ENCODE measurements around the gene SEC31B. TPM values are rescaled to one million over a fixed set of nuclear protein-coding genes. Genes with fewer than 3 reads are reported as not detected.

SEC31B gene
- total RNA-seq, 6 experiments from 2014 or later = 2.4 to 9.1 (median 4.7) TPM

DNA sequence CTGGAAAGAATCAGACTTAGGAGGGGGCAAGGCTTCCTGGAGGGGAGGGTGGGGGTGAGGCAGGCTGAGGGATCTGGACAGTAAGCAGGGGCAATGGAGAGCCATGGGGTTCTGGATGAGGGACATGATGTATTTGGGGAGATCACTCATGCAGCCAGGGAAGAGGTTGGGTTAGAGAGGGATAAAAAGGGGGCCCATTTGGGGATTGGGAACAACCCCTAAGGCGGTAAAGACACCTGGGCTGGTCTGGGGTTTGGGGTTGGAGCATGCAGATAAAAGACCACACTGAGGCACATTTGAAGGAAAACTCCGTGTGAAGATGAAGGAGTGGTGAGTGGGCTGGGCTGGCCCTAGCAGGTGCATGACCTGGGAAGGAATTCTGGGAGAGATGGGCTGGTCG, 46.9 kb upstream of the SEC31B start:
- Histone ChIP-seq H3K4me3 (no peak overlapping the region), H3K27me3 (no peaks in the 10 kb centered on the region), H3K9me3 (no peaks in the 10 kb centered on the region), H3K36me3 (no peaks in the 10 kb centered on the region), H3K27ac (no peak overlapping the region), H3K4me1 (peaks cover 0 to 6% (median 0%) of the 10 kb centered on the region in 4 donors)
- ATAC-seq = no peak
- TF ChIP-seq, protein P1, sequence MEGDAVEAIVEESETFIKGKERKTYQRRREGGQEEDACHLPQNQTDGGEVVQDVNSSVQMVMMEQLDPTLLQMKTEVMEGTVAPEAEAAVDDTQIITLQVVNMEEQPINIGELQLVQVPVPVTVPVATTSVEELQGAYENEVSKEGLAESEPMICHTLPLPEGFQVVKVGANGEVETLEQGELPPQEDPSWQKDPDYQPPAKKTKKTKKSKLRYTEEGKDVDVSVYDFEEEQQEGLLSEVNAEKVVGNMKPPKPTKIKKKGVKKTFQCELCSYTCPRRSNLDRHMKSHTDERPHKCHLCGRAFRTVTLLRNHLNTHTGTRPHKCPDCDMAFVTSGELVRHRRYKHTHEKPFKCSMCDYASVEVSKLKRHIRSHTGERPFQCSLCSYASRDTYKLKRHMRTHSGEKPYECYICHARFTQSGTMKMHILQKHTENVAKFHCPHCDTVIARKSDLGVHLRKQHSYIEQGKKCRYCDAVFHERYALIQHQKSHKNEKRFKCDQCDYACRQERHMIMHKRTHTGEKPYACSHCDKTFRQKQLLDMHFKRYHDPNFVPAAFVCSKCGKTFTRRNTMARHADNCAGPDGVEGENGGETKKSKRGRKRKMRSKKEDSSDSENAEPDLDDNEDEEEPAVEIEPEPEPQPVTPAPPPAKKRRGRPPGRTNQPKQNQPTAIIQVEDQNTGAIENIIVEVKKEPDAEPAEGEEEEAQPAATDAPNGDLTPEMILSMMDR (IDR thresholded peaks at IDR 0.05) = no peak
- no peak for TF ChIP-seq POLR2A (IDR thresholded peaks at IDR 0.05)
- DNase-seq = no peak
- intact Hi-C loops (cut with DNase I) = loop anchor here (10.0 kb wide), 3 partner anchors 178 to 308 kb away; partner anchors contain the start of gene PAX2 (in 1 of the 2)
- 44% methylated on average over 3 of the region's 3 CpGs for WGBS (ENCODE audit: insufficient coverage, low coverage, low lambda C conversion rate, missing lambda C conversion rate)

- Histone ChIP-seq H3K27me3 (no peaks in the 10 kb centered on the region), H3K4me3 (no peak overlapping the region), H3K36me3 (no peaks in the 10 kb centered on the region), H3K9me3 (no peaks in the 10 kb centered on the region), H3K4me1 (peaks cover 0 to 6% (median 0%) of the 10 kb centered on the region in 4 donors), H3K27ac (no peak overlapping the region)
- no peak for TF ChIP-seq POLR2A (IDR thresholded peaks at IDR 0.05)
- TF ChIP-seq, protein P1 (IDR thresholded peaks at IDR 0.05) = no peak
- no peak for DNase-seq
- WGBS (ENCODE audit: insufficient coverage, low coverage, low lambda C conversion rate, missing lambda C conversion rate) = 45% methylated on average over 8 of the region's 9 CpGs
- no peak for ATAC-seq
- intact Hi-C loops (cut with DNase I) = loop anchor here (10.0 kb wide), 3 partner anchors 179 to 309 kb away; partner anchors contain the start of gene PAX2 (in 1 of the 2)
Measured at GRCh38 chr10:100565206-100565985, 45.7 kb upstream of the SEC31B start.

DNA sequence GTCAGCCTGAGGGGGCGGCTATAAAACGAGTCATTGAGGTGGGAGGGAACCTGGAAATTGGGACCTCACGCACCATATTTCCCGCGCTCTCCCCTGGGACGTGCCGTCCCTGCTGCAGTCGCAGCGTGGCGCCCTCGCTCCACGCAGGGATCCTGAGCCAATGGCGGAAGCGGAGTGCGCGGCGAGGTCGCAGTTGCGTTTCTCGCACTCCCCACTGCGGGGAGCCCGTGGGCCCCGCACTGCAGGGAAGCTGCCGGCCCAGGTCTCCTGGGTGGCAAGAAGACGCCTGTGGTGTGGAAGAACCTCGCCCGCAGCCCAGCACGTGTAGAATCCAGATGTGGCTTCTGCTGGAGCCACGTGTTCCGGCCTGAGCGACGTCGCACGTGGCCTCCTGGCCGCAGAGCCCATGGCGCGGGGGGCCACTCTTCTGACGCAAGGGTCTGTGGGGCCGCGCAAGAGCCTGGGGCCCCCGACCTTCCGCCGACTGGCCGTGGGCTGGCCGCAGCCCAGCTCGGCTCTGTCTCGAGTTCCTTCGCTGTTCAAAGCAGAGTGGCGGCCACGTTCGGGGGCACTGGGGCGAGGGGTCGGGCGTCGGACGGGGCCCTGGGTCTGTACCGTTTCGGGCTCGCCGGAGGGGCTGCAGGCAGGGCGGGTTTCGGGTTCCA, 42.5 kb upstream of the SEC31B start:
- 25% methylated on average over 9 of the region's 62 CpGs for WGBS (ENCODE audit: insufficient coverage, low coverage, low lambda C conversion rate, missing lambda C conversion rate)
- Histone ChIP-seq H3K4me3 (no peak overlapping the region), H3K27ac (no peak overlapping the region), H3K4me1 (peaks cover 0 to 6% (median 0%) of the 10 kb centered on the region in 4 donors), H3K27me3 (no peaks in the 10 kb centered on the region), H3K36me3 (no peaks in the 10 kb centered on the region), H3K9me3 (no peaks in the 10 kb centered on the region)
- ATAC-seq (peak; percentile 93 to 98 (median 95)), DNase-seq (peak; percentile 62 to 80 (median 67))
- intact Hi-C loops (cut with DNase I) = loop anchor here (5.0 to 10.0 kb wide), 4 partner anchors 180 to 313 kb away; partner anchors contain the start of gene PAX2 (in 1 of the 2)
- no peak for TF ChIP-seq POLR2A (IDR thresholded peaks at IDR 0.05)
- TF ChIP-seq, protein P1 (IDR thresholded peaks at IDR 0.05) = peak; percentile 75 to 93 (median 77)

DNA sequence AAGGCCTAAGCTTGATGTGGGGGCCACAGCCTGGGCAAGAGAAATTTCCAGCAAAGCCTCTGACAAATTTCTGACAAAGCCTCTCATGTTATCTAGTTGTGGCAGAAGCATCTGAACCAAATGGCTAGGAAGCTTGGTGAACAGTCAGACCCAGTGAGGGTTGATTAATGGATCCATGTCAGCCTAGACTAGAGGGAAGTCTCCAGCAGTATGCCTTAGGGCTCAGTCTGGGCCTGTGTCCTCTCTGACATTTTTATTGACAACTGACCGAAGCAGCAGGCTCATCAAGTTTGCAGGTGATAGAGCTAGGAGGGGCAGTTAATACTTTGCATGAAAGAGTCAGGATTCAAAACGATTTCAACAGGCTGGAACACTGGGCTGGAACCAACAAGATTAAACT, 41.3 kb upstream of the SEC31B start:
- DNase-seq = no peak
- 66% methylated on average over 2 of the region's 2 CpGs for WGBS (ENCODE audit: insufficient coverage, low coverage, low lambda C conversion rate, missing lambda C conversion rate)
- H3K4me1 ChIP-seq = peaks cover 0 to 6% (median 0%) of the 10 kb centered on the region in 4 donors

More for the DNA sequence above, 41.3 kb upstream of the SEC31B start:
- H3K27ac ChIP-seq = no peak overlapping the region
- ATAC-seq = no peak
- H3K4me3 ChIP-seq = no peak overlapping the region
- intact Hi-C loops (cut with DNase I) = loop anchor here (5.0 to 10.0 kb wide), 4 partner anchors 181 to 314 kb away; partner anchors contain the start of gene PAX2 (in 1 of the 2)
- no peaks in the 10 kb centered on the region for H3K36me3 ChIP-seq
- H3K9me3 ChIP-seq = no peaks in the 10 kb centered on the region
- TF ChIP-seq, protein P1 (IDR thresholded peaks at IDR 0.05) = no peak
- no peak for TF ChIP-seq POLR2A (IDR thresholded peaks at IDR 0.05)
- no peaks in the 10 kb centered on the region for H3K27me3 ChIP-seq

Measured in right lobe of liver (tissue), 6 donors.